ENCODE measurements around the gene STARD10.

The STARD10 gene

DNA sequence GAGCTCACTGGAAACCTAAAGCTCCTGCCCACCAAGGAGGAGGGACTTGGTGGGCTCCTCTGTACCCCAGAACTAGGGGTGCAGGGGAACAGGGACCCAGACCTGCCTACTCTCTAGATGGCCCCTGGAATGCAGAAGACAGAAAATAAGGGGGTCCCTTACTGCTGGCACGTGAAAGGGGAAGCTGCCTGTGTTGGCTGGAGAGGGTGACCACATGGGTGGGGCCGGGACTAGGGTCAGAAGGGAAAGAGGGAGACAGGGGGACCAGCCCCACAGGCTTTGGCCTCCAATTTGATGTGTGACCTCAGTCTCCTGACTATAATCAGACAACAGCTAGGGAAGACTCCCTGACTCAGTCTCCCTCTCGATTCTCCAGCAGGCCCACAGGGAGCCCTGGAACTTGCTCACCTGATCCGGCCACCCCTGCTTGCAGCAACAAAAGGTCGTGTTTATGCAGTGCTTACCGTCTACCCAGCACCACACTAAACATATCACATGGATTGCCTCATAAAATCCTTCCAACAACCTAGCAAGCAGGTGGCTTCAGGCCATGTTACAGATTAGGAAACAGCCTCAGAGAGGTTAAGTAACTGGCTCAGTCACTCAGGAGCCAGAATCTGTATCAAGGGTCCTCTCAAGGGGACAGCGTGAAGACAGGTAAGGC lies 51.9 kb downstream of the STARD10 start:
- DNase-seq: no peak

DNA sequence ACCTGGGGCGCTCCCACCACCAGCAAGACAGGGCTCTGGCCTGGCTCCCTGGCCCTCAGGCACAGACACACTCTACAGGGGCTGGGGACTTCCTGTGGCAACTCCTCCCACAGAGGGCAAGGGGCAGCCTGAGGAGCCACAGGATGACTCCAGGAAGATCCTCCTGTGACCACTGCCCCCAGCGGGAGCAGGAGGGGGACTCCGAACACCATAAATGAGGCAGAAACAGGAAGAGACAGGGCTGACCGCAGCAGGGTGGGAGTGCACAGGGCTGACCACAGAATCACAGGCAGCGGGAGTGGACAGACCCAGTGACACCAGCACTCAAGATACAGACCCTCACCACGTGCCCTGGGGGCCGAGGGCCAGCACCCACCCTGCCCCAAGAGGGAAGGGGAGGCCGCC lies 52.4 kb downstream of the STARD10 start:
- DNase-seq: no peak

DNA sequence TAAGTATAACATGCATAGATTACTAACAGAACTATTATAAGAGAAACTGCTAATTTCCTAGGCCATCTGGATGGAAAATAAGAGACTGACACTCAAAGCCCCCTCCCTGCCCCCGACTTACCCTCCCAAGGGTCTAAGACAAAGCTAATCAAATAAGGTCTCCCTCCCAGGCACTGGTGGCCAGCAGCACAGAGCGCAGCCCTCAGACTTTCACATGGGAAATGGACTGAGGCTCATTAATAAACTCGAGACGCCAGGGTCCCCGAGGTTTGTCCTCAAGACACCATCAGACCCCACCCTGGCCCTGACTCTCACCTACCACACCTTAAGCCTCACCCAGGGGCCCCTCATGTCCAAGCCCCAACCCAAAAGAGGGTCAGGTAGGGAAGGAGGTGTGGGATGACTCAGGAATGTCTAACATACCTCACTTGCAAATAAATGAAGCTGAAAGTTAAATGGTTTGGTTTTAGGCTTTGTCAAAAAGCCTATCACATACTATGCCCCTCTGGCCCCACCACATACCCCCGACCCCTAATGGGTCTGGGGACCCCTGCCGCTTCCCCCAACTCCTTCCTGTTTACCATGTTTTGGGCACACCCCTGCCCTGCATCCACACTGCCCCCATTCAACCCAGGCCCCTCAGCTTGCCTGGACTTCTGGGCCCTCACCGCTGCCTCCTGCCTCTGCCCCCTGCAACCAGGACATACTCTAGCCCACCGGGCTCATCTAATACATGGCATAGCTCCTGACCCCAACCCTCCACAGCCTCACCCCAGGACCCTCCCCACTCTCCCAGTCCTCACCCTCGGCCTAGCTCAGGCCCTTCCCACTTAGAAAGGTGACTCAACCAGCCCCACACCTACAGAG lies 53.1 kb downstream of the STARD10 start:
- no peak for DNase-seq

DNA sequence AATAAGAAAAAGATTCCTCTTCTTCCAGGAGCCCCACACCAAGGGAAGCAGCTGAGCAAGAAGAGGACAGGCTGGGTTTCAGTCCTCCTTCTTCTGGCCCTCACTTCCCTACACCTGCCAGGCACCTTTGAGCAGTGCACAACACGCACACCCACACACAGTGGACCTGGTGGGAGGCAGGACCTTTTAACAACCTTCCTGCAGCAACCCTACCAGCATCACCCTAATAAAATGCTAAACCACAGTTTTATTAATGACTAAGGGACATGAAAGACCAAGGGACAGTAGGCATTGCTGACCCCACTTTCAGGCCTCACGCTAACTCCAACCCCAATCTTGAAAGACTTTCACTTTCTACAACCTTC lies 53.8 kb downstream of the STARD10 start:
- no peak for DNase-seq

DNA sequence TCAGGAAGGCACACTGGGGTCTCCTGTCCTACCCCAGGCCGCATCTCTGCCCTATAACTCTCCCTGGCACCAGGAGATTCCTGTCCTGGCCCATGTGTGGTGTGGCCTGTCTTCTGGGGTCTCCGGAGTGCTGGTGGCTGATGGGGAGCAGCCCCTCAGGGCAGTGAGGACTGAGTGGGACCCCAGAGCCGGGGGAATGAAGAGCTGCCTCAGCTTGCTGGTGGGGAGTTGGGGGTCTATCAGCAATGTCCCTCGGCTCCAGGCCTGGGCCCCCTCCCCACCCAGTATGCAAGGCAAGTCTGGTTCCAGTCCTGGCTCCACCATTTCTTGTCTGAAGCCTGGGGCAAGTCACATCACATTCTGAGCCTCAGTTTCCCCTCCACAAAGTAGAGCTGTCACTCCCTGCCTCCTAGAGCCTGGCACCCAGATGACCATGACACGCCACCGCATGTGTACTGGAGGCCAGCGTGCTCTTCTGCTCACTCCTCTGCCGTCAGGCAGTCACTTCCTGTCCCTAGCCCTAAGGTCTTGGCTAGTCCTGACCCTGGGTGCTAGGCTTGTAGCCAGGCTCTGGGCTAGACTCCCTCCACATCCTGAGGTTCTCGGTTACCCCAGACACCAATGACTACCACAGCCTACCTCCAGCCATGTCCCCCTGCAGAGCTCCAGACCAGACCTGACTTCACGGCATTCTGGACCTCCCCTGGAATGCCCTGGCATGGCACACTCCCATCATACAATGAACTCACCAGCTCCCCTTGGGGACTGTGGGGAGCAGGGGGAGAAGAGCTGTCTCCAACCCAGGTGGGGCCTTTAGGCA lies 54.4 kb downstream of the STARD10 start:
- no peak for DNase-seq

DNA sequence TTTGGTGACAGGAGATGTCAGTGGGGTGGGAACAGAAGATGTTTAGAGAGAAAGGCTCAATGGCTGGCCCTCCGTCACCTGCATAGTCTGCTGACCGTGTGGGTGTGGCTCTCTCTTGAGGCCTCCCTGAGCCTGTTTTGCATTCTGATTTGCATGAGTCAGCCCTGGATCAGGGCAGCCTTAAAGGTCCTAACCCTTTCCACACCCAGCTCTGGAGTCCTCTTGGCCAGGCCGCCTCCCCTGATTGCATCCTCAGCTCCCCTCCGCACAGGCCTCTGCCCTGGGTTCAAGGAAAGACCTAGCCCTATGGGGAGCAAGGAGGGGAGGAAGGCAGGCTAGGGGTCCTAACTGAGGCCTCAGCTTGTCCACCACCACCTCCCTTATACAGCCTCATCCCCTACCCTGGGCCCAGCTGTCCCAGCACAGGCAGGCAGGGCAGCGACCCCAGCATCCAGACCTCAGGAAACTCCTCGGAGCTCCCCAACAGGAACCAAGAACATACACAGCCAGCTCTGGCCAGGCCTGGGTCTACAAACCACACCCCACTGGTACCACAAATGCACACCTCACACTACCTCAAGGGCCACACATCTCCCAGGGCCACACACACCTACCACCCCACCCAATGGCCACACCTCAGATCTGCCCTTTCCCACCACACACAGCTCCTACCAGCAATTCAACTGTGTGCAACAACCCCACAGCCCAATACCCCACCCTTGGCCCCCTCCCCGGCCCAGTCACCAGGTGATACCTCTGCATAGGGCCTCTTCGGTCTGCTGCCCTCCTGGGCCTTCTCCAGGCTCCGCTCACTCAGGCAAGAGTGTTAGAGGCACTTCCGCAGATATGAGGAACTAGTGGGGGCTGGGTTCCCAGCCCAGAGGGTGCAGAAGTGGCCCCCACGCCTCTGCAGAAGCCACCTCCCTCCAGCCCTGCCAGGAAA lies 55.4 kb downstream of the STARD10 start:
- no peak for DNase-seq

DNA sequence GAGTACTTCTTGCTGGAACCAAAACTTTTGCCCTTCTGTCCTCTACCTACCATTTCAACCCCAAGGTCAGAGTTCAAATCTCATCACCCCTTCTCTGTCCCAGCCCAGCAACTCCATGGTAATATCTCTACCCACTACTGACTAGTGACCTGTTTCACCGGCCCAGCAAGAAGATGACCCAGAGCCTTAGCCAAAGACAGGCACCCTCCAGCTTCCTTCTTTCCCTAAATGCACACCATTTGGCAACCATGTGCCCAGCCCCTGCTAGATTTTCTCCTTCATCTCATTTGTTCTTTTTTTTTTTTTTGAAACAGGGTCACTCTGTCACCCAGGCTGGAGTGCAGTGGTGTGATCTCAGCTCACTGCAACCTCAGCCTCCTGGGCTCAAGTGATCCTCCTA lies 56.5 kb downstream of the STARD10 start:
- DNase-seq: no peak

DNA sequence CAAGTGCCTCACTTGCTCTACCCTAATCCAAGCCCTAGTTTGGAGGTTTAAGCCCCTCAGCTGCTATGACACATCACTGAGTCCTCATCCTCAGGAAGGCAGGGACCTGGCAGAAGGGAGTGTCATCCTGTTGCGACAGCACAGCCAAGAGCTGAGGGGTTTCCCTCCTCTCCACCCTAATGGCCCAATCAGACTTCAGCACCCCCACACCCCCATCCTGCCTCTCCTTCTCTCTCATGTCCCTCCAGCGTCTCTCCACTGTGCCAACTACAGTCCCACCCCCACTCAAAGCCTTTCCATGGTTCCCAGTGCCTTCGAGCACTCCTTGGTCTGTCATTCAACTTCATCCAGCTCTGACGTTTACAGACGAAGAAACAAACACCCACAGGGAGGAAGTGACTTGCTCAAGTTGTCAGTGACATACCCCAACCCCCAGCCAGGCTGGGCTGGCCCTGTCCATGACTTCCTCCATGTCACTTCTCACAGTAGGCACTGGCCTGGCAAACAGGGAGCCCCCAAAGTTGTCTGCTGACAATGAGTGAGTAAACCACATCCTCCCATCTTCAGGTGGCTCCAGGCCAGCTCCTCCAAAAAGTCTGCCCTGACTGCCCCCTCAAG lies 57.3 kb downstream of the STARD10 start:
- peak; percentile 71 for DNase-seq

DNA sequence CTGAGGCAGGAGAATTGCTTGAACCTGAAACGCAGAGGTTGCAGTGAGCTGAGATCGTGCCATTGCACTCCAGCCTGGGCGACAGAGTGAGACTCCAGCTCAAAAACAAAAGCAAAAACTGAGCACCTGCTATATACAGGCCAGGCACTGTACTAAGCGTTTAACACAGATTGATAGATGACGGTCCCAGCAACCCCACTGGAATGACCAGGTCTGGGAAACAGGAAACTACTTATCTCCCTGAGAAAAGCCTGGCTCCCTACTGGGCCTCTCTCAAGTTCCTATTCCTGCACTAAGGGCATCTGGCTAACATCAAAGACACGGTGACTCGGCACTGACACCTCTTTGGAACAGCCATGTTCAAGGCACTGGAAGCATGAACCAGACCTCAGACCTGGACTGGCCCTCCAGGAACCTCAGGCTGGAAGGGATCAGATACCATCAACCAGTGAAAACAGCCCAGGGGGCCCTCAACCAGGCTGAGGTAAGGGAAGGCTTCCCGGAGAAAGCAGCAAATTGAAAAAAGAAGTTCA lies 58.3 kb downstream of the STARD10 start:
- DNase-seq: no peak

DNA sequence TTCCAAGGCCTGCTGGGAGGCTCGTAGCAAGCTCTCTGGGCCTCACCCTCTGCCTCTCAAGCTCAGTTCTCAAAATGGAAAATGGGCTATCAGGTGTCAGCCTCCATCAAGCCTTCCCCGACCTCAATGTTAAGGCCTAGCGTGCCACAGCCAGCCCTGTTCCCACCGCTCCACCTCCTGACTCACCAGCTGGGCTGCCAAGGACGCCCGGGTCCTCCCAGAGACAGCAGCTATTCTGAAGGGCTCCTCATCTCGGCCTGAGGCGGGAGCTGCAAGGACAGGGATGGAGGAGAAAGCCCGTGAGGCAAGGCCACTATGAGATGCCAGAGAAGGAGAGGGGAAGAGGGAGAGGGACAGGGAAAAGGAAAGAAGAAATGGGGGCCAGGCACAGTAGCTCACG lies 61.5 kb downstream of the STARD10 start:
- DNase-seq: no peak

DNA sequence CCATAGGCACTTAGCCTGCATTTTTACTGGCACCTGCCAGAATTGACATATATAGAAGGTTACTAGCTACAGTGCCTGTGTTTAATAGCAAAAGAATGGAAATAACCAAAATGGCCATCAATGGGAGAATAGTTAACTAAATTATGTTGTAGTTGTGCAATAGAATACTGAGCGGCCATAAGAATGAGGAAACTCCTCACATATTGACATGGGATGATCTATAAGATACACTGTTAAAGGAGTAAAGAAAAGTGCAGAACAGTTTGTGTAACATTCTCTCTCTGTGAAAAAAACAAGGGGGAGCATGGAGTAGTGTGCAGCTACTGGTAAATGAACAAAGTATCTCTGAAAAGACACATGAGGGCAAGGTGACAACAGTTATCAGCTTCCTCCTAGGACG lies 63.1 kb downstream of the STARD10 start:
- DNase-seq: no peak

DNA sequence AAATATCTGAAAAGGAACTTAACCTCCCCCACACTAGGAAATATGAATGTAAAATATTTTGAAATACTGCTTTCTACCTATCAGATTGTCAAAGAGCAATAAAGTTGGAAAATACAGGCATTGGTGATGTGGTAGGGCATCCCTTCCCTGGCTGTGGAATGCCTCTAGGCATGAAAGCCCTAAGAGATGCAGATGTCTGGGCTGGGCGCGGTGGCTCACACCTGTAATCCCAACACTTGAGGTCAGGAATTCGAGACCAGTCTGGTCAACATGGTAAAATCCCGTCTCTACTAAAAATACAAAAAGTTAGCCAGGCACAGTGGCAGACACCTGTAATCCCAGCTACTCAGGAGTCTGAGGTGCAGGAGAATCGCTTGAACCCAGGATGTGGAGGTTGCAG lies 63.6 kb downstream of the STARD10 start:
- DNase-seq: no peak

DNA sequence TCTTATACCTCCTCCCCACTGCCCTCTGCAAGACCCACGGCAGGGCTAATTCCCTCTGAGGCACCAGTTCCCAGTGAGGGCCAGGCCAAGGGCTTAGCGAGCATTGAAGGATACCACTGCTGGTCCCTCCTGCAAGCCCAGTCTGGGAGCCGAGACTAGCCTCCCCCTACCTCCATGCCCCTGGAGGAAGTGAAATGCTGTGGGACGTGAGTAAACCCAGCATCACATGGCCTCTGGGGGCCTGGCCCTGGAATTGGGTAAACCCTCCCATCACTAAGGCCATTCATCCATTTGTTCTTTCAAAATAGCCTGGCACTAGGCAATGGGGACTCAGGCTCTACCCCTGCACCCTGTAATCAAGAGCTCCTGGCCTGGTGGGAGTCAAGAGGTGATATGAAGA lies 66.3 kb downstream of the STARD10 start:
- DNase-seq: no peak

DNA sequence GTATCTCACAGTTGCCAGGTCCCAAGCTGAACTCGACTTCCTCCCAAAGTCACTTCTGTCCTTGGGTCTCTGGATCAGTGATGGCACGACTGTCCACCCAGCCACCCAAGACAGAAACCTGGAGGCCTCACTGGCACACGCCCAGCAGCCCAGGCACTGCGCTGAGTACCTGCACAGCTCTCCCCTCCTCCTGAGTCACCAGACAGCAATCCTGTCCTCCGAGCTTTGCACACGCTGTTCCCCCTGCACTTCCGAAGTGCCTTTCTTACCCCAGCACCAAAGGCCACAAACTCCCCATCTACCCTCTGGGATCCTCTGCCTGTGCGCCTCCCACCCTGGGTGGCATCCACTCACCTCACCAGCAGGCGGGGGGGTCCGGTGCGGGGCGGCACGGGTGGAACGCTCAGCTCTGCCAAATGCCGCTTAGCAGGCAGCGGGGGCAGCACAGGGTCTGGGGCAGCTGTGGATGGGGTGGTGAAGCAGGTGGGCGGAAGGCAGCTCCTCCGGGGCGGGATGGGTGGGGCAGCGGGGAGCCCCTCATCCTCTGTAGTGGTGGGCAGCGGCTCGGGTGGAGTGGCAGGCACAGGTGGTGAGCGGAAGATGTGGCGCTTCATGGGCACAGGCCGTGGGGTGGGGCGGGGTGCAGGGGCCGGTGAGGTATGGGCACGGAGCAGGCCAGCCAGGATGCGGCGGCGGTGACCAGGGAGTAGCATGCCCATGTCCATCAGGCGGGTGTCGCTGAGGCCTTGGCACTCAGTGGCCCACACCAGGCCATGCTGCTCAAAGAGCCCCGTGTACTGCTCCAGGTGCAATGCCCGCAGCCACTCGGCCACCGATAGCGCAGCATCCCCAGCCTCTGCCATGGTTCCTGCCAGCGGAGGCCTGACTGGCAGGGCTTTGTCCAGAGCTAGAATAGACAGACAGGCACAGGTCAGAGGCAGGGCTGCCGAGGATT lies 67.3 kb downstream of the STARD10 start:
- no peak for DNase-seq

DNA sequence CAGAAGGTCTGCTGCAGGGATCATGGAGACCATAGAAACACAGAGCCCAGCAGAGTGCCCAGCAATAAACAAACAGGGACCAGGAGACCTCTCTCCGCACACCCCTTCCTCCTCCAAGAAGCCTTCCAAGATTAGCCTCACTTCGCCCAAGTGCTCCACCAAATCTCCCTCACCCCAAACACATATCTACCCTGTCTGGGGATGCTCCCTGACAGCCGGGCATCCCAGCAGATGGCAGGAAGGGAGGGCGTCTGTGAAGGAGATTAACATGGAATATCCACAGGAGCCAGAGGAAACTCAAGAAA lies 68.2 kb downstream of the STARD10 start:
- no peak for DNase-seq

DNA sequence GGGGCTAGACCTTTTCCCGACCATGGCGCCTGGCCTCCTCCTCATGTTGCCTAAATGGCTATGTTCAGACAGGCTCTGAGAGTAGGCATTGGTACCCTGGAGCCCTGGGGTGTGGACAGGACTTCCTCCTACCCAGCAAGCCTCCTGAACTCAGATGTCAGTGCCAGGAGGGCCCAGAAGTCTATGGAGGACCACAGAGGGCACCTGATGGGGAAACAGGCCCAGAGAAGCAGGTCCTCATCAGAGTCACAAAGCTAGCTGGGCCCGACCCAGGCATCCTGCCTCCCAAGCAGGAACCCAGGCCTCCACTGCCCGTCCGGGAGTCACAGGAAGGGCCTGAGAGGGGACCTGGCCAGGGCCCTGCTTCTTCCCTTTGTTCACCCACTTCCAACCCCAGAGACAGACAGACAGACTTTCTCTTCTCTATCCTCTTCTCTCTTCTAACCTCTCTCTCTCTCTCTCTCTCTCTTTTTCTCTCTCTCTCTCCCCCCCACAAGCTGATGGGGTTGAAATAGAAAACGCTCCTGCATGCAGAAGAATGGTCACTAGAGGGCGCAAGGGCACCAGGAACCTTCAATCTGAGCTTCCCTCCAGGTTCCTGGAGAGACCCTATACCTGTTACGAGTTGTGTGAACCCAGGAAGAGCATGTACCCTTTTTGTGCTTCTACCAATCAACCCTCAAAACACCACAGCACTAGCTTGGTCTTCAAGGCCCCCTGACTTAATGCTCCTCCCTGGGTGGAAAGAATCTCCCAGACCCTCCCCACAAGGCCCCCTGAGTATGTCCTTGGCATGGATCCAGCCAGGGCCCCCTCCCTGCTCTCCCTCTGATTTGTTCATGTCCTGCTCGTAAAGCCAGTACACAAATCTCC lies 68.8 kb downstream of the STARD10 start:
- peak; percentile 85 for DNase-seq

DNA sequence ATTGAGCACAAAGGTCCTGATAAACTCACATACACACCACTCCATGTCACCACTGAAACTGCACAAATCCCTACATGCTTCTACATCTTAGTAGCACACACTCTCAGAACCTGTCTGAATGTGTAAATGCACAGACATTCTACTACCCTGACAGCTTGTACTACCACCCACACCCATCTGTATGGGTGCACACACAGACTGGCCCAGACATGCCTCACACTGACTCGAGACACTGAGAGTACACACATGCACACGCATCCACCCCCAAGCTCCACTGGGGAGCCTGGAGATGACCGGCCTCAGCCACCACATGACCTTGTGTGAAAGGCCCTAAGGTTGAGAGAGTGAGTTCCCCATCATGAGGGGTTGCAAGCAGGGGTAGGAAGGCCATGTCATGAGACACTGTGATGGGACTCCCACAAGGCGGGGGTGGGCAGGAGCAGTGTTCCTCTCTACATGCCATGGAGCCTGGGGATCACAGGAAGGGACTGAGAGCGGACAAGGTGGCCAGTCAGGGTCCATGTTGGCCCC lies 69.8 kb downstream of the STARD10 start:
- DNase-seq: no peak

DNA sequence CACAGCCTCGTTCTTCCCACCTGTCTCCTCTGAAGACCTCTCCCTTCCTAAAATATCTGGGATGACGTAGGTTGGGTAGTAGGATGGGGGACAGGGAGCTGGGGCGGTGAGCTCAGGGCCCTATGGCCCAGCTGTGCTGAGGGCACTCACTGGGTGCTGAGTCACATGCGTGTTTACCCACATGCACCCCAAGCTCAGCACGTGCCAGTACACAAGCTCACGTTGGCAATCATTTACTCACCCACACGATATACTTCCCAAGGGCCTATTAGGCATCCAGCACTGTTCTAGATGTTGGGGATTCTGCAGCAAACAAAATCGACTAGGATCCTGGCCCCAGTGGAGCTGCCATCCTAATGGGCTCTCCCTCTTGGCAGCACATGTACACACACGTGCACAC lies 70.3 kb downstream of the STARD10 start:
- no peak for DNase-seq

DNA sequence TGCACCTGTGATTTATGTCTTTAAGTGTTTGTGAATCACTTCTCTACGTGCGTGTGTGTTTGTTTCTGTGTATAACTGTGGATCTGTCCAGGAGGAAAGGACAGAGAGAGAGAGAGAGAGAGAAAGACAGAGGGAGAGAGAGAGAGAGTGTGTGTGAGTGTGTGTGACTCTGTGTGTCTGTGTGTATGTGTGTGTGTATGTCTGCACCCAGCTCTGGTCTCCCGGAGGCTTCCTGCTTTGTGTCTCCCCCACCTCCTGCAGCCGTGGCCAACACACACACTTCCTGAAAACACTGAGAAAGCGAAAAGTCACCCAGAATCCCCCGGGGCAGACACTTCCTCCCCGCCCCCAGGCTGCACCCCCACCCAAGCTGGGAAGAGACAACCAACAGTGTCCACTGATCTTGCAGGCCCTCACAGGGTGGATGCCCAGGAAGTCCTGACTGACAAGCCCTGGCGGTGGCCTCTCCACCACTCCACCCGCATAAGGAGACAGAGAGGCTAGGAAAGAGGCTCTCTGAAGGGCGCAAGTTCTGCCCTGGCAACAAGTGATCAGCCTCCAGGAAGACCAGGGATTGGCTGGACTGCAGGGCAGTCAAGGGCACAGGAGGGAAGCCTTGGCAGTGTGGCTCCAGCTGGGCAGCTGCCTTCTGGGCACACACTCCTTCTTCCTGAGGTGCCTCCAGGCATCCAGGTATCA lies 71.6 kb downstream of the STARD10 start:
- DNase-seq: peak; percentile 91
